Measurements from ENCODE around the gene CLBA1. TPM values are rescaled to one million over a fixed set of nuclear protein-coding genes. Genes with fewer than 3 reads are reported as not detected.

Gene CLBA1
- total and polyA plus RNA-seq, 9 of the 15 experiments (the other 6 are each of a cell fraction or from before 2014, with no cell fraction given) = 0.04 to 3.9 (median 2.6) TPM

GRCh38 chr14:104969741-104970230 is 15.8 kb upstream of the CLBA1 start (continued):
- TF ChIP-seq ZNF592 (IDR thresholded peaks at IDR 0.05) (no peak), ID3 (CRISPR knock-in tag; IDR thresholded peaks at IDR 0.05) (no peak), ID3 (tag; IDR thresholded peaks at IDR 0.05) (no peak)

Data from K562 (cell line).